Non-pigmented ciliary epithelial cell (primary cell): Measurements from ENCODE around the gene PDK2.

Source experiments
- DNase-seq: peaks from one replicate; pipeline ENCODE4 v3.0.0-alpha.2; 2010; ENCODE audit warnings: low read depth

PDK2 gene

GRCh38 chr17:50094753-50095619, at the start of gene PDK2:
Gene PDK2, plus strand, starts transcription at chr17:50095351. Its CDS starts 85 bp downstream, at chr17:50095436.
- DNase-seq: peak; percentile 75

GRCh38 chr17:50046179-50046578, 49.0 kb upstream of the PDK2 start:
- DNase-seq: no peak

- no peak for DNase-seq
Observed at GRCh38 chr17:50046667-50047066, 48.5 kb upstream of the PDK2 start.

GRCh38 chr17:50047083-50047482, 48.1 kb upstream of the PDK2 start:
- DNase-seq: no peak

- DNase-seq: no peak
Observed at GRCh38 chr17:50047488-50048126, 47.5 kb upstream of the PDK2 start.

GRCh38 chr17:50048146-50048720, 46.9 kb upstream of the PDK2 start:
- DNase-seq: no peak

- no peak for DNase-seq
Observed at GRCh38 chr17:50048988-50049387, 46.2 kb upstream of the PDK2 start.

GRCh38 chr17:50049636-50050035, 45.5 kb upstream of the PDK2 start:
- DNase-seq: no peak

GRCh38 chr17:50050431-50051032, 44.6 kb upstream of the PDK2 start:
- DNase-seq: no peak

- DNase-seq: no peak
Observed at GRCh38 chr17:50051082-50051576, 44.0 kb upstream of the PDK2 start.

- DNase-seq: no peak
Observed at GRCh38 chr17:50051606-50052005, 43.5 kb upstream of the PDK2 start.

- no peak for DNase-seq
Observed at GRCh38 chr17:50052241-50052796, 42.8 kb upstream of the PDK2 start.

- DNase-seq: no peak
Observed at GRCh38 chr17:50052822-50053653, 42.1 kb upstream of the PDK2 start.

- no peak for DNase-seq
Observed at GRCh38 chr17:50053654-50053960, 41.5 kb upstream of the PDK2 start.

GRCh38 chr17:50055055-50055425, 40.1 kb upstream of the PDK2 start:
- DNase-seq: no peak

- no peak for DNase-seq
Observed at GRCh38 chr17:50055426-50056216, 39.5 kb upstream of the PDK2 start, which contains the start of gene ITGA3. Gene ITGA3, plus strand, starts transcription at chr17:50056110. Its CDS starts 330 bp downstream, at chr17:50056440.

- no peak for DNase-seq
Observed at GRCh38 chr17:50056217-50056960, 38.8 kb upstream of the PDK2 start.

- no peak for DNase-seq
Observed at GRCh38 chr17:50056961-50057330, 38.2 kb upstream of the PDK2 start.

- no peak for DNase-seq
Observed at GRCh38 chr17:50057521-50057991, 37.6 kb upstream of the PDK2 start.
